BLaER1 treated with 17β-estradiol and CSF1 and Interleukin-3, amounts not matched to agents 10 nM and 100 nM (cell line): Measurements from ENCODE around the gene DCDC2C.

Experiments
- H3K27ac ChIP-seq, 11 experiments: shearing (Covaris generic); formaldehyde crosslinking; 2 replicates each; pipeline ENCODE4 v1.8.1; 2022
- H3K27me3 ChIP-seq, 11 experiments: shearing (Covaris generic); formaldehyde crosslinking; 2 replicates each; pipeline ENCODE4 v1.8.1; 2022
- H3K36me3 ChIP-seq, 11 experiments: shearing (Covaris generic); formaldehyde crosslinking; 2 replicates each; pipeline ENCODE4 v1.8.1; 2022
- H3K4me1 ChIP-seq, 10 experiments: shearing (Covaris generic); formaldehyde crosslinking; 2 replicates each; pipeline ENCODE4 v1.8.1; 2022
- H3K4me2 ChIP-seq, 11 experiments: shearing (Covaris generic); formaldehyde crosslinking; 2 replicates each; pipeline ENCODE4 v1.8.1; 2022
- H3K4me3 ChIP-seq, 10 experiments: shearing (Covaris generic); formaldehyde crosslinking; 2 replicates each; pipeline ENCODE4 v1.8.1; 2022
- H3K9ac ChIP-seq, 11 experiments: shearing (Covaris generic); formaldehyde crosslinking; 2 replicates each; pipeline ENCODE4 v1.8.1; 2022
- H3K9me3 ChIP-seq, 11 experiments: shearing (Covaris generic); formaldehyde crosslinking; replicated peaks in 1 of 11; 2 replicates each; pipeline ENCODE4 v1.8.1; 2022
- H4K20me1 ChIP-seq, 11 experiments: shearing (Covaris generic); formaldehyde crosslinking; 2 replicates each; pipeline ENCODE4 v1.8.1; 2022
- Cebpa-rat ChIP-seq, 11 experiments: shearing (Covaris generic); IDR thresholded peaks; 2 replicates each; pipeline ENCODE4 v1.8.1; 2022

Gene DCDC2C

GRCh38 chr2:3857576-3857975 is 154.2 kb downstream of the DCDC2C start:
- H3K36me3 ChIP-seq = no peaks in the 10 kb centered on the region

GRCh38 chr2:3864943-3865865 is 161.8 kb downstream of the DCDC2C start:
- H4K20me1 ChIP-seq = no peaks in the 10 kb centered on the region
- TF ChIP-seq Cebpa-rat (IDR thresholded peaks at IDR 0.05) = no peak

More at GRCh38 chr2:3857576-3857975, 154.2 kb downstream of the DCDC2C start:
- H3K9ac ChIP-seq = no peak overlapping the region
- no peak overlapping the region for H3K27ac ChIP-seq
- no peak for TF ChIP-seq Cebpa-rat (IDR thresholded peaks at IDR 0.05)
- H3K4me1 ChIP-seq = peaks cover 0 to 17% (median 10%) of the 10 kb centered on the region in 10 experiments; a peak in 13 of 20 replicates
- H3K27me3 ChIP-seq = no peaks in the 10 kb centered on the region
- peak overlapping the region in 8 of 11 experiments; percentile 9 to 37 (median 18); a peak in 10 of 22 replicates for H3K4me2 ChIP-seq
- peaks cover 29 to 42% (median 36%) of the 10 kb centered on the region in 11 experiments for H3K9me3 ChIP-seq
- H4K20me1 ChIP-seq = no peaks in the 10 kb centered on the region
- H3K4me3 ChIP-seq = no peak overlapping the region

GRCh38 chr2:3867469-3867868 is 164.1 kb downstream of the DCDC2C start:
- Histone ChIP-seq H3K9ac (no peak overlapping the region), H3K36me3 (no peaks in the 10 kb centered on the region), H3K9me3 (peaks cover 0 to 19% (median 6%) of the 10 kb centered on the region in 11 experiments; a peak in 12 of 22 replicates), H4K20me1 (no peaks in the 10 kb centered on the region), H3K27me3 (no peaks in the 10 kb centered on the region), H3K4me2 (no peak overlapping the region), H3K4me1 (peaks cover 0 to 16% (median 11%) of the 10 kb centered on the region in 10 experiments; a peak in 12 of 20 replicates), H3K27ac (no peak overlapping the region), H3K4me3 (no peak overlapping the region)
- TF ChIP-seq Cebpa-rat (IDR thresholded peaks at IDR 0.05) = no peak

More at GRCh38 chr2:3864943-3865865, 161.8 kb downstream of the DCDC2C start:
- H3K27ac ChIP-seq = no peak overlapping the region; a peak in 1 of 22 replicates
- peaks cover 0 to 16% (median 6%) of the 10 kb centered on the region in 11 experiments; a peak in 15 of 22 replicates for H3K9me3 ChIP-seq
- H3K27me3 ChIP-seq = no peaks in the 10 kb centered on the region
- H3K4me3 ChIP-seq = no peak overlapping the region
- no peaks in the 10 kb centered on the region for H3K36me3 ChIP-seq
- H3K9ac ChIP-seq = no peak overlapping the region
- H3K4me1 ChIP-seq = peaks cover 0 to 11% (median 0%) of the 10 kb centered on the region in 10 experiments; a peak in 3 of 20 replicates
- H3K4me2 ChIP-seq = peak overlapping the region in 2 of 11 experiments; percentile 0 to 34; a peak in 2 of 22 replicates

- no peaks in the 10 kb centered on the region for H4K20me1 ChIP-seq
- H3K27me3 ChIP-seq = no peaks in the 10 kb centered on the region
- peaks cover 0 to 19% (median 6%) of the 10 kb centered on the region in 11 experiments; a peak in 12 of 22 replicates for H3K9me3 ChIP-seq
- no peak for TF ChIP-seq Cebpa-rat (IDR thresholded peaks at IDR 0.05)
- peaks cover 0 to 16% (median 11%) of the 10 kb centered on the region in 10 experiments; a peak in 12 of 20 replicates for H3K4me1 ChIP-seq
- no peak overlapping the region for H3K4me3 ChIP-seq
- no peak overlapping the region for H3K9ac ChIP-seq
- H3K27ac ChIP-seq = no peak overlapping the region
- H3K36me3 ChIP-seq = no peaks in the 10 kb centered on the region
- H3K4me2 ChIP-seq = no peak overlapping the region
Measured at GRCh38 chr2:3868012-3868805, 164.8 kb downstream of the DCDC2C start.

GRCh38 chr2:3870222-3870621 is 166.8 kb downstream of the DCDC2C start:
- Histone ChIP-seq H3K36me3 (no peaks in the 10 kb centered on the region), H3K4me3 (no peak overlapping the region), H3K4me1 (peaks cover 0 to 16% (median 11%) of the 10 kb centered on the region in 10 experiments; a peak in 12 of 20 replicates), H3K27ac (no peak overlapping the region; a peak in 1 of 22 replicates), H3K27me3 (no peaks in the 10 kb centered on the region), H4K20me1 (no peaks in the 10 kb centered on the region), H3K9me3 (peaks cover 0 to 19% (median 6%) of the 10 kb centered on the region in 11 experiments; a peak in 12 of 22 replicates), H3K4me2 (no peak overlapping the region), H3K9ac (no peak overlapping the region)
- TF ChIP-seq Cebpa-rat (IDR thresholded peaks at IDR 0.05) = no peak

GRCh38 chr2:3871002-3871401 is 167.6 kb downstream of the DCDC2C start:
- Histone ChIP-seq H3K4me1 (peaks cover 0 to 16% (median 9%) of the 10 kb centered on the region in 10 experiments; a peak in 12 of 20 replicates), H3K9me3 (peaks cover 0 to 19% (median 6%) of the 10 kb centered on the region in 11 experiments; a peak in 12 of 22 replicates)

GRCh38 chr2:3872451-3872850 is 169.1 kb downstream of the DCDC2C start:
- Histone ChIP-seq H3K9ac (no peak overlapping the region), H3K4me1 (peaks cover 0 to 16% (median 7%) of the 10 kb centered on the region in 10 experiments; a peak in 11 of 20 replicates), H3K36me3 (no peaks in the 10 kb centered on the region), H3K9me3 (peaks cover 0 to 12% (median 0%) of the 10 kb centered on the region in 11 experiments; a peak in 9 of 22 replicates), H4K20me1 (no peaks in the 10 kb centered on the region), H3K27me3 (no peaks in the 10 kb centered on the region), H3K4me2 (no peak overlapping the region), H3K27ac (no peak overlapping the region), H3K4me3 (no peak overlapping the region)
- TF ChIP-seq Cebpa-rat (IDR thresholded peaks at IDR 0.05) = no peak

More at GRCh38 chr2:3871002-3871401, 167.6 kb downstream of the DCDC2C start:
- no peak overlapping the region for H3K4me3 ChIP-seq
- no peak overlapping the region for H3K9ac ChIP-seq
- H3K36me3 ChIP-seq = no peaks in the 10 kb centered on the region
- peak in 8 of 11 experiments; percentile 35 to 58 (median 54); a peak in 10 of 22 replicates for TF ChIP-seq Cebpa-rat (IDR thresholded peaks at IDR 0.05)
- H3K27ac ChIP-seq = peak overlapping the region in 1 of 11 experiments; percentile 7; a peak in 1 of 22 replicates
- H3K27me3 ChIP-seq = no peaks in the 10 kb centered on the region
- no peaks in the 10 kb centered on the region for H4K20me1 ChIP-seq
- H3K4me2 ChIP-seq = peak overlapping the region in 9 of 11 experiments; percentile 1 to 55 (median 43); a peak in 12 of 22 replicates

- peaks cover 0 to 16% (median 7%) of the 10 kb centered on the region in 10 experiments; a peak in 11 of 20 replicates for H3K4me1 ChIP-seq
- no peaks in the 10 kb centered on the region for H3K36me3 ChIP-seq
- H3K9ac ChIP-seq = no peak overlapping the region
- H3K27ac ChIP-seq = no peak overlapping the region
- H3K9me3 ChIP-seq = peaks cover 0 to 9% (median 0%) of the 10 kb centered on the region in 11 experiments; a peak in 6 of 22 replicates
- no peaks in the 10 kb centered on the region for H3K27me3 ChIP-seq
- TF ChIP-seq Cebpa-rat (IDR thresholded peaks at IDR 0.05) = no peak
- no peaks in the 10 kb centered on the region for H4K20me1 ChIP-seq
- H3K4me2 ChIP-seq = no peak overlapping the region
- H3K4me3 ChIP-seq = no peak overlapping the region
Measured at GRCh38 chr2:3873899-3874298, 170.5 kb downstream of the DCDC2C start.
